Kasumi-1 (cell line): Measurements from ENCODE around the gene SPEM2.
"Not testable (repeated sequence)": the region's sequence is repeated elsewhere in the genome, so short reads cannot be mapped to it uniquely, and the experiment has no call there.

Experiments
- DNase-seq, 2 experiments: peaks; one replicate each; lab custom pipeline; 2025; lab: John Stamatoyannopoulos, UW

The SPEM2 gene

GRCh38 chr17:7442142-7442541 lies 16.7 kb downstream of the SPEM2 start:
- DNase-seq, result no peak

DNA sequence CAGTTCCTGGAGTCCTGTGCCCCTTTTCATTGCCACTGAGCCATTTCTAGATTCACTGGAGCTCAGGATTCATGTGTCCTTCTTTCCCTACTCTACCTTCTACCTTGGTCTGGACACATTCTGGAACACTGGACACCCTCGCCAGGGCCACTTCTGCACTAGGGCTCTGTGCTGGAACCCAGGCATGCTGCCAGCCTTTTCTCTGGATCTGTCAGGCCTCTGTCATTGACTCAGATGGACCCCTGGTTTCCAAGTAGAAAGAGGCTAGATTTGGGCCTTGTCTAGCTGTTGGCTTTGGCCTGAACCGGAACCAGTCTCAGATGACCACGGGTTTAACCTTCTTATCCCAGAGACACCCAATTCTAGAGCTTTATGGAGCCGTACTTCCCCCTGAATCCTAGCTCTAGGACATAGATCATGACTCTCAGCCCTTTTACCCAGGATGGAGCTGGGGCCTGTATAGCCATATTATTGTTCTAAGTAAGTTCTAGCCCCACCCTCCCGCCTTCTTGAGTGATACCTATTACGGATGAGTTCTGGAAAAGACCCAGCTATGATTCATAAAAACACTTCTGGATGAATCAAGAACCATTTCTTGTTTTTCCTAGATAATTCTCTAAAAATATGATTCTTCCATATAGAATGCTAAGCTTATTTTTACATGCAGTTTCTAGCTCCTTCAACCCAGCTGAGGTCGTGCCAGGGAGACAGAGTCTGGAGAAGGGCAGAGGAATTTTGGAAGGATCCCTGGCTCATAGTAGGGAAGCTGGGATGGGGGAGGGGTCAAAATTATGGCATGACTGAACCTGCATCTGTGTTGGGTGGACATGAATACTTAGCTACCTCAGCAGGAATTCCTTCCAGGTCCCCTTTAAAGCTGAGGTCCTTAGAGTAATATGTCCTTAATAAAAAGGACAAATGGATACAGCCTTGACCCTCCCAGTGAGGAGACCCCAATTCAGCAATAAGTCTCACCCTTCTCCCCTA lies 18.4 kb downstream of the SPEM2 start:
- no peak for DNase-seq

DNA sequence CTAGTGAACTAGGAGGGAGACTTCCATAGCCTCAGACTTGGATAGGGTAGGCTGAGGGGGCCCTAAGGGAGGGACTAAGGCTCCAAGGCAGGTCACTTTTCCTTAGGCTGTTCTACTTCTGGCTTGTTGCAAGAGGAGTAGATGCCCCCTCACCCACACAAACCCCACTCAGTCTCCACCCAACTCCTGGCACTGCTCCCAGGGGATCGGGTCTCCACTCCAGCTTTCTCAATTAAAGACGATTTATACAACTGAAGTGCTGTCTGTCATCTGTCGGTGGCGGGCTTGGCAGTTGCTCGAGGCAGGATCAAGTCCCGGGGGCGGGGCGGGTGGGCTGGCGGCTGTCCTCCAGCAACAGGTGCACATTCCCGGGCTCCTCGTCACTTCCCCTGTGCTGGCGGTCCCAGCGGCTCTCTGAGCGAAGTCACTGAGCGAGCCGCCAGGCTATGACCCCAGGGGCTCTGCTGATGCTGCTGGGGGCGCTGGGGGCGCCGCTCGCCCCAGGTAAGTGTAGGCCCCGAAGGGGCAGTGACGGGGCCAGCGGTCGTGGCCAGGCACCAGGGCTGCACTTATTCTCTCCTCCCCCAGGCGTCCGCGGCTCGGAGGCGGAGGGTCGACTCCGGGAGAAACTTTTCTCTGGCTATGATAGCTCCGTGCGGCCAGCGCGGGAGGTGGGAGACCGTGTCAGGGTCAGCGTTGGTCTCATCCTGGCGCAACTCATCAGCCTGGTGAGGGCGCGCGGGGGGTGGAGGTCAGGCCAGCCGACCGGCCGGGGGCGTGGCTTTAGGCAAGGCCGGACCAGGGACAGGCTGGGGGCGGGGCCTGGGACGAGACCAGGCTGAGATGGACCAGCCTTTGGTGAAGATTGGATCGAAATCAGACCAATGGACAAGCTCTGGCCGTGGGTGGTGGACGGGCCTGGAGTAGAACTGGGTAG lies 19.5 kb downstream of the SPEM2 start, which contains the start of gene CHRNB1:
CHRNB1 (plus strand) TSS at position 380 of the 937 bp plus-strand sequence; CDS start at position 447, 67 bp downstream.
- no peak for DNase-seq

DNA sequence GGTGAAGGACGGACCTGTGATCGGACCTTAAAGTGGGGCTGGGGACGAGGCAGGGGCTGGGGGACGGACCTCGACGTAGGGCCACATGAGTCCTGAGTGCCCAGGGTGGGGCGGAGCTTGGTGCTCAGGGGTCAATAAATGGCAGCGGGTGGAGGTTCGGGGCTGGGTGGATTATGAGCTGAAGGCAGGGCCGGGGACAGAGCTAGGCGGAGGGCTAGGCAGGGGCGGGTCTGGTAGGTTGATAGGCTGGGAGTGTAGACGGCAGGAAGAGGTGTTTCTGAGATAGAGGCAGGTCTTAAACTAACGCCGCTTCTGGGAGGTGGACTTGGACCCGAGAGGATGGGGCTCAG lies 20.2 kb downstream of the SPEM2 start:
- DNase-seq, result no peak

GRCh38 chr17:7448461-7448860 lies 23.0 kb downstream of the SPEM2 start:
- no peak for DNase-seq

GRCh38 chr17:7459961-7460545 lies 34.6 kb downstream of the SPEM2 start:
- no peak for DNase-seq

DNA sequence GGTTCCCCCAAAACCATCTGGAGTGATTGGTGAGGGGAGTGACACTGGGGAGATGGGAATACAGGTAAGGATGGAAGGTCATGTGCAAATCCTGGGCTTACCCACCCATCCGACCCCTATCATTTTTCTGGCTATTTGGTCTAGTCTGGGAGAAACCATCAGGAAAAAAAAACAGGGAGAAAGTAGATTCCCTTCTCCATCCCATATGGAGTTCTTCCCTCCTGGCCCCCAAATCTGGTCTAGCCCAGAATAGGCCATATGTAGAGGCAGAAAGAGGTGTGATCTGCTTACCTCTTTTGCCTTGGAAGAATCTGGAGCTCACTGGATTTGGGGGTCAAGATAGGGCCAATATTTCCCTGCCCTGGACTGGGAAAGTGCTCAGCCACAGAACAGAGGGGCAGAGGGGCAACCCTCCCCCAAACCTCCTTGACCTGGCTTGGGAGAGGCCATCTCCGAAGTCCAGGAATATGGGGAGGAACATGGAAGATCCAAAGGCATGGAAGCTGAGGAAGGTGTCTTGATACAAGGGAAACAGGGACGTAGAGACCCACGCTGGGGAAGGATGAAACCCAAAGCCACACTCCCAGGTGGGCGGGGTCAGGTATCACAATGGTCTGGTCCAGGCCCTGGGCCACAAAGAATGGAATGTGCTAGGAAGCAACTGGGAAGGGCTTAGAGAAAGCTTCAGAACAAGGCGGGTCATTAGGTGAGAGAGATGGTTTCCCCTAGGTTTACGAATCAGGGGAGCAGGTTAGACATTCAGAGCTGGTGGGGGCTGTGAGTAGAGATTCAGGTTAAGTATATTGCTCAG lies 35.6 kb downstream of the SPEM2 start:
- no peak for DNase-seq

GRCh38 chr17:7462474-7463371 lies 37.3 kb downstream of the SPEM2 start:
- DNase-seq, result no peak

- no peak for DNase-seq
These were observed 38.0 kb downstream of the SPEM2 start for GRCh38 chr17:7463372-7463846.

DNA sequence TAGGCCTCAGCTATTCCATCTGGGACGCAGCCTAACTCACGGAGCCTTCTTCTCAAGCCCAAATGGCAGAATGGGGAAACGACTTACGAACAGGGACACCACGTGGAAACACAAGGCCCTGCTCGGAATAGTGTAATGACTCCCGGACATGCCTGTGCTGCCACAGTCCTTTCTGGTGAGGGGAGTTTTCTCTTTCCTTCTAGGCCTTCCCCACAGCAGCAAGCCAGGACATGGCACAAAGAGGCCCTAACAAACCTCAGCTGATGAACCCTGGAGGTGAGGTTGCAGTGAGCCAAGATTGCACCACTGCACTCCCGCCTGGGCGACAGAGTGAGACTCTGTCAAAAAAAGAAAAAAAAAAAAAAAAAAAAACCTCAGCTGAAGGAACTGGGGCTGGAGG lies 38.7 kb downstream of the SPEM2 start:
- no peak for DNase-seq

- DNase-seq, result no peak
These were observed 40.3 kb downstream of the SPEM2 start for GRCh38 chr17:7465597-7466275.

DNA sequence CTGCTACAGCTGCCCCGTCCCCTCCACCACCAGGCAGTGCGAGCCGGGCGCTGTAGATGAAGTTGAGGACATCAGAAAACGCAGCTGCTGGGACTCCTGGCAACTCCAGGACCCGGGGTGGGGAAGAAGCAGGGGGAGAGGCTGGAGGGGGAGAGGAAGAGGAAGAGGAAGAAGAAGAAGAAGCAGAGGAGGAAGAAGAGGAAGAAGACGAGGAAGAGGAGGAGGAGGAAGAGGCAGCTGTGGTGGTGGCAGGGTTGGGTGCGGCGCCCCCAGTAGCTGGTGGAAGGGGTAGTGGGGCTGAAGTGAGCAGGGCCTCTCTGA lies 40.9 kb downstream of the SPEM2 start:
- no peak for DNase-seq

- no peak for DNase-seq
These were observed 41.4 kb downstream of the SPEM2 start for GRCh38 chr17:7466639-7467341.

GRCh38 chr17:7467498-7467897 lies 42.1 kb downstream of the SPEM2 start:
- no peak for DNase-seq

- DNase-seq, result no peak
These were observed 42.9 kb downstream of the SPEM2 start for GRCh38 chr17:7468290-7468689.

GRCh38 chr17:7468804-7469389 lies 43.5 kb downstream of the SPEM2 start:
- no peak for DNase-seq

- DNase-seq, result not testable (repeated sequence)
These were observed 44.4 kb downstream of the SPEM2 start for GRCh38 chr17:7469843-7470242.

DNA sequence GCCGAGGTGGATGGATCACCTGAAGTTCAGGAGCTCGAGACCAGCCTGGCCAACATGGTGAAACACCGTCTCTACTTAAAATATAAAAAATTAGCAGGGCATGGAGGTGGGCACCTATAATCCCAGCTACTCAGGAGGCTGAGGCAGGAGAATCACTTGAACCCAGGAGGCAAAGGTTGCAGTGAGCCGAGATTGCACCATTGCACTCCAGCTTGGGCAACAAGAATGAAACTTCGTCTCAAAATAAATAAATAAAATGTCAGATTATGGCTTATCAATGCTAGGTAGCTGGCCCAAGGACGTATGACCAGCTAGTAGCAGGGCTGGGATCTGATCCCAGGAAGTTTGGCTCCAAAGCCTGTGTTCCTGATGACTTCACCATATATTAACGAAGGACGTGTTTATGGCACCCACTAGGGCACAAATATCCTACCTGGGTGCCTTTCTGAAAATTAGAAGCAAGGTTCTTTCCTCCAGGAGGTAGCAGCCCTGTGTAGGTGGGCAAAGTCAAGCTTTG lies 45.1 kb downstream of the SPEM2 start:
- not testable (repeated sequence) for DNase-seq
